Lung microvascular endothelial cell (primary cell): ENCODE data around the gene QSER1. TPM values are rescaled to one million over a fixed set of nuclear protein-coding genes. Genes with fewer than 3 reads are reported as not detected.

ENCODE experiments used
- total RNA-seq: library from RNA; depleted of rRNA; stranded (reverse); fragments of >200 nt; gene quantifications from 2 replicates; pipeline ENCODE4 v1.2.1, GENCODE V29; 2014

Gene QSER1
- total RNA-seq, 1 donor from 2014 or later: 8.3 TPM

Other genes with a start within 250 kb of the QSER1 start
- not detected in 2 replicates for gene CCDC73, start 98.1 kb upstream of the QSER1 start, total RNA-seq
- gene PRRG4, start 62.9 kb upstream of the QSER1 start, total RNA-seq: 0.22 and 2.6 TPM in 2 replicates
- gene DEPDC7, start 123.1 kb downstream of the QSER1 start, total RNA-seq: under 0.01 and 0.20 TPM in 2 replicates
- gene TCP11L1, start 146.8 kb downstream of the QSER1 start, total RNA-seq: 9.6 and 13.1 TPM in 2 replicates